ENCODE data around the gene OSBPL7. TPM values are rescaled to one million over a fixed set of nuclear protein-coding genes. Genes with fewer than 3 reads are reported as not detected.

Gene OSBPL7
- total RNA-seq, 1 donor from 2014 or later = 32.1 TPM

DNA sequence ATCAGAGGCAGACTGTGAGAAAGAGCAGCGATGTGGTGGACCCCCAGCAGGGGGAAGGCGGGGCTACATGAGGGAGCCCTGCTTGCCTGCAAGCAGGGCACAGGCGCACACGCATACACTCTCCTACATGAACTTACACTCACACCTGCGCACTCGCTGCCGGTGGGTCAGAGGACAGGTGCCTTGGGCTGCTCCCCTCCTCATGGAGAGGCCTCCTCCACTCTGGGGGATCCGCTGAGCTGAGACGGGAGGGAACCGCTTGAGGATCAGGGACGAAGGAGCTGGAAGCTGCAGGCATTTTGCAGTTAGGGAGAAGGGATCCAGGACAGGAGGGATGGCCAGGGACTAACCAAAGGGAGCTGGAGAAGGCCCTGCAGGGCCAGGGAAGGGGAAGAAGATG lies 14.2 kb downstream of the OSBPL7 start:
- DNase-seq (ENCODE audit: low read depth) = no peak

DNA sequence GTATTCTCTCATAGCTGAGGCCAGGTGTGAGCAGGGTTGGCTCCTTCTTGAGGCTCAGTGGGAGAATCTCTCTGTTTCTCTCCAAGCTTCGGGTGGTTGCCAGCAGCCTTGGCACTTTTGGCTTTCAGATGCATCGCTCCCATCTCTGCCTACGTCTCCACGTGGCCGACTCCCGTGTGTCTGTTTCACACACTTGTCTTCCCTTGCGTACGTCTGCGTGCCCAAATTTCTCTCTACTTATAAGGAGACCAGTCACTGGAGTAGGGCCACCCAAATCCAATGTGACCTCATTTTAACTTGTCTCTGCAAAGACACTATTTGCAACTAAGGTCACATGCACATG lies 14.7 kb downstream of the OSBPL7 start:
- no peak for DNase-seq (ENCODE audit: low read depth)

DNA sequence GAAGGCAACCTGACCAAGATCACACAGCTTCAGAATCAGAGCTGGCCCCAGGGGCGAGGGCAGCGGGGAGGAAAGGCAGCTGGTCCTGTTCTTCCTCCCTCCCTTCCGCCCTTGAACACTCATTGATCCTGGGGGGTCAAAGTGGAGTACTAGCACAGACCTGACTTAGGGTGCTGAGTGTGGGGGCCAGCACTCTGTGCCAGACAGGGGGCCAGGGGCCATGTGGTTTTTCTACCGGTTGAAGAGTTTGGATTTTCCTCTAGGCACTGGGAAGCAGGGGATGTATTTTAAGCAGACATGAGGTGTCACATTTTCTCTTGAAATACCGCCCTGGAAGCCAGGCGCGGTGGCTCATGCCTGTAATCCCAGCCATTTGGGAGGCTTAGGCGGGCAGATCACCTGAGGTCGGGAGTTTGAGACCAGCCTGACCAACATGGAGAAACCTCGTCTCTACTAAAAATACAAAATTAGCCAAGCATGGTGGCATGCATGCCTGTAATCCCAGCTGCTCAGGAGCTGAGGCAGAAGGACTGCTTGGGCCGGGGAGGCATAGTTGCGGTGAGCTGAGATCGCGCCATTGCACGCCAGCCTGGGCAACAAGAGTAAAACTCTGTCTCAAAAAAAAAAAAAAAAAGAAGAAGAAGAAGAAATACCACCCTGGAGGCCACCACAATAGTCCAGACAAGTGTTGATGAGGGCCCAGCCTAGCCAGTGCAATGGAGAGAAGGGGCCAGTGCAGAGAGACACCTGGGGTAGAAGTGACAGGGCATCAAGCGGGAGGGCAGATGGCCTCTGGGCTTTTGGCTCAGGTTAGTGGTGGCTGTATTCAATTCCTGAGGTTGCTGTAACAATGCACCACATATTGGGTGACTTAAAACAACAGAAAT lies 15.3 kb downstream of the OSBPL7 start:
- DNase-seq (ENCODE audit: low read depth) = peak; percentile 81

DNA sequence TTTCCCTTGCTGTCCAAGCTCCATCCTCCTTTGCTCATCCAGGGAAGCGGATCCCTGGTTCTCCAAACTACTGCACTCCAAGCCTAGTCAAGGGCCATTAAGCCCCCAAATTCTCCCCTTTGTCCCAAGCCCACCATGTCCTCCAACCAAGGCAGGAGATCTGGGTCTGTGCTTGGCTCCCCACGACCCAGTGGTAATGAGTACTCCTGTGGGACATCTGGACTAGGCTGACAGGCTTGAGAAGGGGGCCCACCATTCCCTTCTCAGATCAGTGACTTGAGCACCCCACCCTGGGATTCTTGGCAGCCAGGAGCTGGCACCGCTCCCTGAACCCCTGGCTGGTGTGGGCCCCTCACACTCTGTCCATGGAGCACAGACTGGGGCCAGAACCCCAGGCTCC lies 17.1 kb downstream of the OSBPL7 start:
- no peak for DNase-seq (ENCODE audit: low read depth)

DNA sequence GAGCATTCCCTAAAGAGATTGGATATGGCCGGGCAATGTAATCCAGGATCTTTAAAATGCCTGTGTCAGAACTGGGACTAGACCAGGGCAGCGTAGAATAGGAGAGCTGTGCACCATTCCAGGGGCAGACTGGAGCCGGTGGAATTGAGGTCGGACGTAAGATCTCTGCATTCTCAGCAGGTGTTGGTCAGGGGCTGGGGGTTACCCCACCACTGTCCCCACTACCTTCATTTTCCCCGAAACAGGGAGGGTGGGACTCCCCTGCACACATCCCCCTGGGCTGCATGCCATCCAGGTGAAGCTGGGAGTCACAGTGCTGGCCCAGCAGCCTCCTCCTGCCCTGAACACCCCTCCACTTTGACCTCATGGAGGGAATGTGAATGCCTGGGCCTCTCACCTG lies 17.8 kb downstream of the OSBPL7 start:
- no peak for DNase-seq (ENCODE audit: low read depth)

DNA sequence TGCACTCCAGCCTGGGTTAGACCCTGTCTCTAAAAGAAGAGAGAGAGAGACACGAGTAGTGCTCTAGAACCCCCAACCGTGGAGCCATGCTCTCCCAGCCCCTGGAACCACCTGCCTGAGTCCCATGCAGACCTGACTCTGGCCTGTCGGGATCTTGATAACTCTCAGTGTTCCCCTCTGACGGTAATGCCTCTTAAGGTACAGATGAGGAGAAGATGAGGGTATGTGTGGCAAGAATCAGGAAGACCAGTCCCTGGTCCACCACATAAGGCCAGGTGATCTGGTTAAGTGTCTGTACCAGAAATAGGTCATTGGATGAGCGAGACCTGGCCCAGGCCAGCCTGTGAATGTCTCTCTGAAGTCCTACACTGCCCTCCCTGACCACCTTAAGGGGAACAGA lies 18.4 kb downstream of the OSBPL7 start:
- DNase-seq (ENCODE audit: low read depth) = no peak

DNA sequence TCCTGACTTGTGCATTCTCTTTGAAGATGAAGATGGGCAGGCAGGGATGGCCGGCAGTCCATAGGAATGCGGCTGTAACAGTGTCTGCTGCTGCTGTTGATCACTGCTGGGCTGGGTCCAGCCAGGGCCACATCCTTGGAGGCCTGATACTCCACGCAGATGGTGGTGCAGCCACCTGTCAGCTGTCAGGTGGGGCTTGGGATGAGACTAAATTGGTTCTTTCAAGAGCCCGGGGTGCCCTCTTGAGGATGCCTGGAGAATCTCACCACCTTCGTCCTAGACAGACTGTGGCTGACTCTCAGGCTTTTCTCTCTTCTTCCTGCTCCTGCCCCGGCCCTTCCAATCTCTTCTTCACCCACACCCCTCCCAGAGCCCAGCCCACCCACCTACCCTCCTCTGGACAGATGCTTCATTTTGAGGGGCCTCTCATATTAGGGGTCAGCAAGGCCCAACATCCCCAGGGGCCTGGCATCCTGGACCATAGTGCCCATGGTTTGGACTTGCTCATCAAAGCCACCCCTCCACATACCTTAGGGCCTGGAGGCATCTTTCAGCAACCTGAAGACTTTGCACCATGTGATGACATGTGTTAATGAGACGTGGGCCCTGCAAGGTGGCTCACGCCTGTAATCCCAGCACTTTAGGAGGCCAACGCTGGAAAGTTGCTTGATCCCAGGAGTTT lies 19.1 kb downstream of the OSBPL7 start:
- peak; percentile 84 for DNase-seq (ENCODE audit: low read depth)

DNA sequence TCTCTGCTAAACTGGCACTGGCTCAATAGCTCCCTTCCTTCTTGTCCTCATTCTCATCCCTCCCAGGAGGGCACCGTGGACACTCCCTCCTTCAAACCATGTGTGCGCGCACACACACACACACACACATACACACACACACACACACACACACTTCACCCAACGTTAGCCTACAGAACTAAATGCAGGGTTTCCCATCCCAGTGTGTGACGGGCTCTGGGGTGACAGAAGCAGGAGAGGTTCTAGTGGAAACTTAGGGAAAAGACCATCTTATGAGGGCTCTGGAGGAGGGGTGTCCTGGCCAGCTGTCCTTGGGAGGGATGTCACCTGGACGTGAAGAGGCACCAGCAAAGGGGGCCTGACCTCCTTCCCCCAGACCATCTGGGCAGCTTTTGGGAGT lies 19.7 kb downstream of the OSBPL7 start:
- DNase-seq (ENCODE audit: low read depth) = no peak

DNA sequence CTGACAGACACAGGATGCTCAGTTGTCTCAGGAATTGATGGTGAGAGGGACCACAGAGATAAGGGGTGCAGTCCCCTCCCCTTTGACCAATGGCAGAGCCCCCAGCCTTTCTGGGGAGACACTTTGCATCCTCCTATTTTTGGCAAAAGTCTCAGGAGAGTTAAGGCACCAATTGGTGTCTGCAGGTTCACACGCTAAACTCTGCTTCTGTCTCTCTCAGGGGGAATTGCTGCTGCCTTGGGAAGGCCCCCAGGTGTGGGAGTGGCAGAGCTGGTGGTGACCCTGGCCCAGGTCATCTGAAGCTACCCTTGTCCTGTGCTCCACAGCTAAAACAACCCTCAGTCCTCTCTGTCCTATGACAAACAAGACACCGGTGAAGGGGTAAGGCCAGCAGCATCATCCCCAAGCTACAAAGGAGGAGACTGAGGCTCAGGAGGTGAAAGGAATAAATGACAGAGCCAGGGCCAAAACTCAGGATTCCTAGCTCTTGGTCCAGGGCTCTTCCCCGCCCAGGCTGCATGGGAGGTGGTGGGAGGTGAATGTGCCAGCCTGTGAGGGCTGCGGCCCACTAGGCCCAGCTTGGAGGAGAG lies 20.3 kb downstream of the OSBPL7 start:
- DNase-seq (ENCODE audit: low read depth) = no peak

DNA sequence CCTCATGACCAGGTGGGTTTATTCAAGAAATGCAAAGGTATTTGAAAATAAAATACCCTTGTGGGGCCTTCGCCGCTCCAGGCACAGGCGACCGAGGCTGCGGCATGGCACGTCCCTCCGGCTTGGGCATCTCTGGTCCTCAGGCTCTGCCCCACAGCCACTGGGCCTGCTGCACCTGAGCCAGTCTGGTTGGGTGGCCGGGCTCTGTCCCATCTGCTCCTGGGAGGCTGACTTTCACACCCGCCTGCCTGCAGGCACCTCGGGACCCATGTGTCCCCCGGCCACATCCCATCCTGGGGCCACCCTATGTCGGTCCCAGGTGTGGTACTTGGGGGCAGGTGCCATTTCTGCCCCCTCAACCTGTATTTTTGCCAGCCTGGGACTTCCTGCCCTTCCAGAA lies 20.9 kb downstream of the OSBPL7 start:
- DNase-seq (ENCODE audit: low read depth) = no peak

DNA sequence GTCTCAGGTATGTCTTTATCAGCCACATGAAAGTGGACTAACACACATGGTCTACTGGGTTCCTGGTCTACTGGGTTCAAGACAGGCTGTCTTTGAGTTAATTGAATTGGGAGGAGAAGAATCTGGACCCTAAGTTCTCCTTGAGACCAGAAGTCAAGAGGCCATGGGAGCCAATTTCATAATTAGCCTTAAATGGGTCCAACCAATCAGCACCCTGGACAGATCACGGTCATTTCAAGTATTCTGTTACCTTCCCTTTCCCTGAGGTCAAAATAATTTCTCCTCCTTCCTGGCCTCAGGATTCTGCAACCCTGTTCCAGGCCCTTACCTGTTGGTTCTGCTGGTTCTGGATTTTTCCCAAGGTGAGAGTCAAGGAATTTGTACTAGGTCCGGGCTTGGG lies 23.8 kb downstream of the OSBPL7 start:
- no peak for DNase-seq (ENCODE audit: low read depth)

DNA sequence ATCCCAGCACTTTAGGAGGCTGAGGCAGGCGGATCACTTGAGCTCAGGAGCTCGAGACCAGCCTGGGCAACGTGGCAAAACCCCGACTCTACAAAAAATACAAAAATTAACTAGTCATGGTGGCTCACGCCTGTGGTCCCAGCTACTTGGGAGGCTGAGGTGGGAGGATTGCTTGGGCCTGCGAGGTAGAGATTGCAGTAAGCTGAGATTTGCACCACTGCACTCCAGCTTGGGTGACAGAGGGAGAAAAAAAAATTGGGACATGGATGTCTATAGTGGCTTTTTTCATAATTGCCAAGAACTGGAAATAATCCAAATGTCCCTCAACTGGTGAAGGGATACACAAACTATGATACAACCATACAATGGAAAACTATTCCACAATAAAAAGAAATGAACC lies 28.6 kb downstream of the OSBPL7 start:
- DNase-seq (ENCODE audit: low read depth) = no peak

DNA sequence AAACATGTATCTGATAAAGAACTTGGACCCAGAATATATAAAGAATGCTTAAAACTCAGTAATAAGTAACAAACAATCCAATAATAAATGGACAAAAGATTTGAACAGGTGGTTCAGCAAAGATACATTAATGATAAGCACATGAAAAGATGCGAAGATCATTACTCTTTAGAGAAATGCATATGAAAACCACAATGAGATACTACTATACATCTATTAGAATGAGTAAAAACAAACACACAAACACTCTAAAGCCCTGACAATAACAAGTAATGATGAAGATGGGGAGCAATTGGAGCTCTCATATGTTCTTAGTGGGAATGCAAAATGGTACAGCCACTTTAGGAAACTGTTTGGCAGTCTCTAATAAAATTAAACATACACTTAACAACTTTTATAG lies 29.1 kb downstream of the OSBPL7 start:
- no peak for DNase-seq (ENCODE audit: low read depth)

DNA sequence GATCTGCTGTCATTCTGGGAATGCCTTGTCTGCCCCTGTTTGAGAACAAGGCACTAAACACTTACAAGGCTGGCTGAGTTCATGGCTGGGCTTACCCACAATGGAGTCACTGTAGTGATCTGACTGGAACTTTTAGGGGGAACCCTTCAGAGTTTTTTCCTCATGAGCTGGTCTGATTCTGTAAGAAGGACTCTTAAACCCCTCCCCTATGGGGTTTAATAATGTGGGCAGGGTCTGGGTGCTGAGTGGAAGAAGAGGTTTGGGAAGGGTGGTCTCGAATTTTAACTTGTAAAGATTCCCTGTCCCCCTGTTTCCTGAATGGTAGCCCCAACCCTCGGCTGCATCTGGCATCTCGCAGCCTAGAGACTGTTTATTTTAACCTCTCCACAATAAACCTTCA lies 30.6 kb downstream of the OSBPL7 start:
- no peak for DNase-seq (ENCODE audit: low read depth)

DNA sequence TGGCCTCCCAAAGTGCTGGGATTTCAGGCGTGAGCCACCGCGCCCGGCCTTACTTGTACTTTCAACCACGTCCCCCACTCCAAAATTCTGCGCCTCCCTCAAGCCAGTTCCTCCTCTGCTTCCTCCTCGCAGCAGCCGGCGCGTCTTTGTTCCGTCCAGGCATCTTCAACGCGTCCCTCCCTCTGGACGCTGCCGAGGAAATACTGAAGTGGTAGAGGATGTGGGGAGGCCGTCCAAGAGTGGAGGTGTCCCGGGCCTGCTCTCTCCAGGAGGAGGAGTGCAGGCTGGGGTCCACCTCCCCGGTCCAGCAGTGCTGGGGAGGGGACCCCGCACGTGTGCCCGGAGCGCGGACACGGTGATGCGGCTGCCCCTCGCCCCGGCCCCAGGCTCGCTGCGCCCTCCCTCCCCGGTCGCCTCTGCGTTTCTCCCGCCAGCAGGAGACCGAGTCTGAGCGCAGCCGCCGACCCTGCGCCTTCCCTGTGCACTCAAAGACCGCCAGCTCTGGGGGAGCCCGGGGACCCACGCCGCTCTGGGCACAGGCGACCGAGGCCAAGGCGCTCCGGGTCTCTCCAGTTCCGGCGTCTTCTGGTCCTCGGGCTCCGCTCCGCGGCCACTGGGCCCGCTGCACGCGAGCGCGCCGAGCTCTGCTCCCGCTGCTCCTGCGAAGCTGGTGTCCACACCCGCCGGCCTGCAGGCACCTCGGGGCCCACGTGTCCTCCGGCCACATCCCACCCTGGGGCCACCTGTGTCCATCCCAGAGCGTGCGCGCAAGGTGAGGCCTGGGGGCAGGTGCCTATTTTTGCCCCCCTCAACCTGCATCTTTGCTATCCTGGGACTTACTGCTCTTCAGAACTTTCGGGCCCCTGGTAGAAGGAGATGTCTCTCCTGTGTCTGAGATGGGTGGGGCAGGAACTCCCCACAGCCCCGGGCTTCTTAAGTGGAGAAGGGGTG lies 31.7 kb downstream of the OSBPL7 start:
- DNase-seq (ENCODE audit: low read depth) = peak; percentile 43

DNA sequence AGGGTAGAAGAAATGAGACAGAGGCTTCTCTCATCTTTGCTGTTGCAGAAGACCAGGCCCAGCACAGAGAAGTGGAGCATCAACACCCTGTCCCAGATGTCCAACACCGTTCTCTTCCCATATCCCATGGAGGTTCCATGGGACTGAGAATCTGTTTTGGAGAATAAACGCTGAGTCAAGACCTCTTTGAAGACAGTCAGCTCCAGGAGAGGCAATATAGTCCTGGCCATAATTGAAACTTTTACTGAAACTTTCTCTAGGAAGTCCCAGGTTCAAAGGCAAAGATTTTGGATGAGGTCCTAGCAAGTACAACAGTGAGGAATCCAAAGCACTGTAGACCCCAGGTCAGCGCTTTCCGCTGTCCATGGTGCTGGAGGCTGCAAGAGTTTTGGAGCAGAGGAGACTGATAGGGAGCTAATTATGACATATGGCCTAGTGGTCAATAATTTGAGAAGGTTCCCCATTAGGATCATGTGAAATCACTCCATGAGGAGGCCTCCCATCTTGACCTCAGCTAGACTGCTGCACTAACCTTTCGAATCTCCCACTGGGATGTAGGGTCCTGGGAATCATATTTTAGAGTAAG lies 36.0 kb downstream of the OSBPL7 start:
- peak; percentile 62 for DNase-seq (ENCODE audit: low read depth)

DNA sequence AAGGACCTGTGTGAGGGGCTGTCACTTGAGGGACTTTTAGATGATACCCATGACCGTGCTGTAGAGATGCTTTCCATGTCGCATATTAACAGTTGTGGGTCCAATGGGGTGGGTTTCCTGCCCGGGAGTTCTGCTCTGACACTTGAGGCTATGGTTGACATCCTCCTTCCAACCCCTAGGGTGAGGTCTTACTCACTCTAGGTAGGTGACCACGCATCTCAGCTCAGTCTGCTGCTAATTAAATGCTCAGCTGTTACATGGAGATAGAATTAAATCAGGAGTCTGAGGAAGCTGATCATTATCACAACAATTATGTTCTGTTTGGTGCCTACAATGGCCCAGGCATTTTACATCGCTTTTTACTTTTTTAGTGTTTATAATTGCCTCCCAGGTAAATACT lies 40.2 kb downstream of the OSBPL7 start:
- DNase-seq (ENCODE audit: low read depth) = no peak

DNA sequence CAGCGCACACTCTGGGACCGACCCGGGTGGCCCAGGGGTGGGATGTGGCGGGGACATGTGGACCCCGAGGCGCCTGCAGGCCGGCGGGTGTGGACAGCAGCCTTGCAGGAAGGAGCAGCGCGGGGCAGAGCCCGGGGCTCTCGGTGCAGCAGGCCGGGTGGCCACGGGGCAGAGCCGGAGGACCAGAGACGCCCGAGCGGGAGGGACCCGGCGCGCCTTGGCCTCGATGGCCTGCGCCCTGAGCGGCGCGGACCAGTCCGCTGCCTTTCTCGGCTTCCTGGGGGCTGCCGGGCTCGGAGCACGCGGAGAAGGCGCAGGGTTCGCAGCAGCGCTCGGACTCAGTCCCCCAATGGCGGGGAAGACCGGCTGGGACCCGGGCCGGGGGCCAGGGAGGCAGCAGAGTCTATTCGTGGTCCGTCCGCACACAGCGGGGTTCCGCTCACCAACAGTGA lies 43.4 kb downstream of the OSBPL7 start:
- no peak for DNase-seq (ENCODE audit: low read depth)

DNA sequence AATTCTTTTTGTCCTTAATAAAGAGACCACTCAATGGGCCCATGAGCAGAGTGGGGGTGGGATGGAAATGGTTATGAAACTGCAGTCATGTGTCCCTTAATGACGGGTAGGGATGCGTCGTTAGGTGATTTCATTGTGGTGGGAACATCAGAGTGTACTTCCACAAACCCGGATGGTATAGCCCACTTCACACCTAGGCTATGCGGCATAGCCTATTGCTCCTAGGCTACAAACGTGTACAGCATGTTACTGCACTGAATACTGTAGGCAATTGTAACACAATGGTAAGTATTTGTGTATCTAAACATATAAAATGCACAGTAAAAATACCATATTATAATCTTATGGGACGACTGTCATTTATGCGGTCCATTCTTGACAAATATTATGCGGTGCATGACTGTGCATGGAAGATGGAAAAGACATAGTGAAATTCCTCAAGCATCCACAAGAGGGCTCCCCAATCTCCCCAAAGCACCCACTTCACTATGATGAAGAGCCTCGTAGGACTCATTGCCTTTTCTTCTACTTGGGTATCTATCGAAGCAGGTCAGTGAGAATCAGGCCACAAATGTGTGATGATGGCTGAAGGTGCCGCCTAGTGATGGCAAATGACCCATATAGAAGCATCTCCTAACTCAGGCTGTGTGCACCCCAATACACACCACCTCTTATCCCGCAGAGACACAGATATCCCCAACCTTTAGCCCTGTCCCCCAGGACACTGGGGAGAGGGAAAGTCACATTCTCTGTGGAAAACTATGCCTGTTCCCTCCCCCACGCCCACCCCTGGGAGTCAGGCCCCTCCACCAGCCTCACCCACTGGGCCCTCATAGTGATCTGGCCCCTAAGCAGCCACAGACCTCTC lies 45.0 kb downstream of the OSBPL7 start:
- peak; percentile 52 for DNase-seq (ENCODE audit: low read depth)

Data from myocyte (in vitro differentiated cells).